ENCODE data around the gene MAD1L1. TPM values are rescaled to one million over a fixed set of nuclear protein-coding genes. Genes with fewer than 3 reads are reported as not detected.

MAD1L1 gene
- polyA plus RNA-seq, 1 experiment = 32.0 TPM

GRCh38 chr7:2094454-2095045 is 138.2 kb downstream of the MAD1L1 start:
- Histone ChIP-seq H3K4me3 (ENCODE audit: low read depth, low read length) (no peak overlapping the region), H3K27me3 (ENCODE audit: control insufficient read depth, insufficient read depth, low read length) (no peaks in the 10 kb centered on the region), H3K36me3 (ENCODE audit: control insufficient read depth, insufficient read depth, low read length) (no peaks in the 10 kb centered on the region)
- no peak for TF ChIP-seq CTCF (IDR thresholded peaks at IDR 0.05; ENCODE audit: insufficient read depth, low read depth, low read length)
- DNase-seq (ENCODE audit: low read depth) = no peak
- CTCF ChIA-PET = interaction anchor here (1.0 to 1.6 kb wide), 3 partner anchors 10 to 12 kb away, joined by 3 to 5 read pairs (median 4); no protein-coding TSS in a partner anchor
- POLR2A ChIA-PET = no interaction called here

GRCh38 chr7:2093843-2094220 is 138.9 kb downstream of the MAD1L1 start:
- ChIA-PET CTCF (interaction anchor here (1.0 to 1.6 kb wide), 4 partner anchors 9 to 67 kb away, joined by 3 to 5 read pairs (median 4); no protein-coding TSS in a partner anchor), POLR2A (no interaction called here)

GRCh38 chr7:2093215-2093842 is 139.4 kb downstream of the MAD1L1 start:
- ChIA-PET POLR2A (no interaction called here), CTCF (interaction anchor here (1.0 to 1.6 kb wide), 4 partner anchors 8 to 67 kb away, joined by 3 to 5 read pairs (median 4); no protein-coding TSS in a partner anchor)
- Histone ChIP-seq H3K4me3 (ENCODE audit: low read depth, low read length) (no peak overlapping the region), H3K27me3 (ENCODE audit: control insufficient read depth, insufficient read depth, low read length) (no peaks in the 10 kb centered on the region), H3K36me3 (ENCODE audit: control insufficient read depth, insufficient read depth, low read length) (no peaks in the 10 kb centered on the region)
- no peak for TF ChIP-seq CTCF (IDR thresholded peaks at IDR 0.05; ENCODE audit: insufficient read depth, low read depth, low read length)
- DNase-seq (ENCODE audit: low read depth) = no peak

More at GRCh38 chr7:2093843-2094220, 138.9 kb downstream of the MAD1L1 start:
- Histone ChIP-seq H3K4me3 (ENCODE audit: low read depth, low read length) (no peak overlapping the region), H3K27me3 (ENCODE audit: control insufficient read depth, insufficient read depth, low read length) (no peaks in the 10 kb centered on the region), H3K36me3 (ENCODE audit: control insufficient read depth, insufficient read depth, low read length) (no peaks in the 10 kb centered on the region)
- no peak for DNase-seq (ENCODE audit: low read depth)
- no peak for TF ChIP-seq CTCF (IDR thresholded peaks at IDR 0.05; ENCODE audit: insufficient read depth, low read depth, low read length)

GRCh38 chr7:2092279-2092678 is 140.5 kb downstream of the MAD1L1 start:
- CTCF ChIA-PET = no interaction called here
- no peak for TF ChIP-seq CTCF (IDR thresholded peaks at IDR 0.05; ENCODE audit: insufficient read depth, low read depth, low read length)
- Histone ChIP-seq H3K4me3 (ENCODE audit: low read depth, low read length) (no peak overlapping the region), H3K27me3 (ENCODE audit: control insufficient read depth, insufficient read depth, low read length) (no peaks in the 10 kb centered on the region), H3K36me3 (ENCODE audit: control insufficient read depth, insufficient read depth, low read length) (no peaks in the 10 kb centered on the region)
- POLR2A ChIA-PET = no interaction called here
- no peak for DNase-seq (ENCODE audit: low read depth)

GRCh38 chr7:2090526-2091520 is 141.9 kb downstream of the MAD1L1 start:
- H3K4me3 ChIP-seq (ENCODE audit: low read depth, low read length) = no peak overlapping the region
- POLR2A ChIA-PET = no interaction called here
- CTCF ChIA-PET = no interaction called here
- DNase-seq (ENCODE audit: low read depth) = no peak
- H3K27me3 ChIP-seq (ENCODE audit: control insufficient read depth, insufficient read depth, low read length) = no peaks in the 10 kb centered on the region
- H3K36me3 ChIP-seq (ENCODE audit: control insufficient read depth, insufficient read depth, low read length) = no peaks in the 10 kb centered on the region
- no peak for TF ChIP-seq CTCF (IDR thresholded peaks at IDR 0.05; ENCODE audit: insufficient read depth, low read depth, low read length)
